Frontal cortex (tissue), 4 donors: ENCODE data around the gene PNPLA2. TPM values are rescaled to one million over a fixed set of nuclear protein-coding genes. Genes with fewer than 3 reads are reported as not detected.
A peak's percentile ranks its signal among the peaks of the same experiment; 100 is the strongest.

ENCODE experiments used
- DNase-seq, 2 donors: peaks; one replicate each; pipeline ENCODE4 v3.0.0; 2012; ENCODE audit warnings: low spot score in 2 of 2
- FAIRE-seq: peaks from 2 replicates; lab custom pipeline; 2012; peaks lifted over from hg19 to GRCh38; lab: Jason Lieb, UNC
- total RNA-seq: library from RNA; depleted of rRNA; stranded (reverse); fragments of >200 nt; gene quantifications from one replicate; pipeline ENCODE4 v1.2.3, GENCODE V29; 2014
- donor health status: control.
- donor health status: control.
- donor health status: control.

Gene PNPLA2
- total RNA-seq, 1 donor from 2014 or later = 5.3 TPM

DNA sequence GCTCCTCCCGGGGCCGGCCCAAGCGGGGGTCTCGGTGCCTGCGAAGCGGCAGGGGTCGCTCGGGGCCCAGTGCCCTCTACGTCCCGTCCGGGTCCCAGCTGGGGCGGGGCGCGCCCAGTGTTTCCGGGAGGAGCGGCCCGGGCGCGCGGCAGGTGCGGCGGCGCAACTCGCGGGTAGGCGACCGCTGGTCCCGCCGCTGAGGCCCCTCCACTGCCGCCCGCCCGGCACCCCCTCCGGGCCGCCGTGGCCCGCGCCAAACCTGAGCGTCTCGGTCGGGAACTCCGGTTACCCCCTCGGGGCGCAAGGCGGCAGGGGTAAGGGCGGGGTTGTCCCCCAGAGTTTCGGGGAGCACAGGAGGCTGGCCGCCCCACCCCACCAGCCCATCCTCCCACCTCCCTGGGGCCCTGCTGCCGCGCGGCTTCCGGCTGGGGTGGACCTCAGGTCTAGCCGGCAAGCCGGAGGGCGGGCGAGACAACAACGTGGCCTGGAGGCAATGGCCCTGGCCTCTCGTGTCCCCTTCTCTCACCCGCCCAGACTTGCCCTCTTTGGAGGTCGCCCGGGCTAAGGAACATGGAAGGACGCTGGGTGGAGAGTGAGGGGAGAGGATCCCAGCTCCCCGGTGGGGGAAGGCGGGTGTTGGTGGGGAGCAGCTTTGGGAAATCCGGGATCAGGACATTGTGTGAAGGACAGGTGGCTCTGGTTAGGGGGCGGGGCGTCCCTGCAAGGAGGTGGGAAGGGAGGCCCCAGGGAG is 8.6 kb downstream of the PNPLA2 start:
- no peak for DNase-seq

DNA sequence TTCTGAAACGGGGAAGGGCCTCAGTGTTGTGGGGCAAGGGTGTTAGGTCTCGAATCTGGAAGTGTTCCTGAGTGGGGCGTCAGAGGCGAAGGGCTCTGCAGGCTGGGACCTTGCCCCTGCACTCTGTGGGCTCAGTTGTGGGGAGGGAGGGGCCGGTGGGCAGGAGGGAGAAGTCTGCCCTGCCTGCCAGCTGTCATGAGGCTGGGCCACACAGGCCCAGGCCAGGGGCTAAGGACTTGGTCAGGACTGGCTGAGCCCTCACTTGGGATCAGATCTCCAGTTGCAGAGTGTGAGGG is 9.1 kb downstream of the PNPLA2 start, which contains the start of gene CRACR2B:
Gene CRACR2B (plus strand): TSS at position 23 of the 296 bp plus-strand sequence. CDS start 689 bp downstream, outside the sequence.
- FAIRE-seq = no peak
- DNase-seq = no peak

More for the DNA sequence above, 8.6 kb downstream of the PNPLA2 start:
- no peak for FAIRE-seq

DNA sequence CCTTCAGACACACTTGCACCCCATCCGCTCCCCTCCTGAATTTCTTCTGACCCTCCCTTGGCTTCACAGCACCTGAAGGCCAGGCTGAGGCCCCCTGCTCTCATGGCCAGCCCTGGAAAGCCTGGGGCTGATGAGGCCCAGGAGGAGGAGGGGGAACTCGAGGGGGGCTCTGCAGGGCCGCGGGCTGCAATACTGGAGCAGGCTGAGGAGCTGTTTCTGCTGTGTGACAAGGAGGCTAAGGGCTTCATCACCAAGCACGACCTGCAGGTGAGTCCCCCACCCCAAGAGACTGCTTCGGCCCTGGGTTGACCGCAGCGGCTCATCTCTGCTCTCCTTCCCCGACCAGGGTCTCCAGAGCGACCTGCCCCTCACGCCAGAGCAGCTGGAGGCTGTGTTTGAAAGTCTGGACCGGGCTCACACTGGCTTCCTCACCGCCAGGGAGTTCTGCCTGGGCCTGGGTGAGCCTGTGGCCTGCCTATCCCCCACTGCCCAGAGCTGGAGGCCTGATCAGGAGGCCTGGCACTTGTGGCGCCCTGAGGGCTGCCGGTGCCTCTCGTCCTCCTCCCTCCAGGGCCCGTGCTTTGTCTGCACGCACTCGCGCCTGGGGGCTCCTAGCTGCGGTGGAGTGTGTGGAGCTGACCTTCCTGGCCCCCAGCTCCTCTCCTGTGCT is 9.9 kb downstream of the PNPLA2 start:
- no peak for DNase-seq

DNA sequence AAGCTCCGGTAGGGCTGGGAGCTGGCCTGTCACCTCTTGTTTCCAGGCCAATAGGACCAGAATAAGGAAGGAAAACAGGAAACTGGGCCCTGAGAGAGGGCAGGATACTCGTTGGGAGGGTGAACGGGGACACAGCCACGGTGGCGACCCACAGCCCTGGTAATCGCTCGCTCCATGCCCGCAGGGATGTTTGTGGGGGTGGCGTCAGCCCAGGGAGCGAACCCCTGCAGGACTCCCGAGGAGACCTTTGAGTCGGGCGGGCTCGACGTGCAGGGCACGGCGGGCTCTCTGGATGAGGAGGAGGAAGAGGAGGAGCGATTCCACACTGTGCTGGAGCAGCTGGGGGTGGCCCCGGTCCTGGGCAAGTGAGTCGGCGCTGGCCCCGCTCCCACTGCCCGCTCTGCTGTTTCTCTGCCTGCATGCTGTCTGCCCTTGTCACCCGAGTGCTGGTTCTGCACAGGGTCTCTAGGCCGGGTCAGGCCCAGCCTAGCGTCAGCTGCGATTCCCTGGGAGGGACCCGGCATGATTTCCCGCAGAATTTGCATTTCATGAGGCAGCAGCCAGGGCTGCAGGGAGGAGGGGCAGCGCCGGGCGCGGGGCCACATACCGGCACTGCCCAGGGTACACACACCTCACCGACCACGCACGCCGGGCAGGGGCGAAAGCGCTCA is 10.6 kb downstream of the PNPLA2 start:
- DNase-seq (no peak), FAIRE-seq (no peak)

More for the DNA sequence above, 9.9 kb downstream of the PNPLA2 start:
- no peak for FAIRE-seq

DNA sequence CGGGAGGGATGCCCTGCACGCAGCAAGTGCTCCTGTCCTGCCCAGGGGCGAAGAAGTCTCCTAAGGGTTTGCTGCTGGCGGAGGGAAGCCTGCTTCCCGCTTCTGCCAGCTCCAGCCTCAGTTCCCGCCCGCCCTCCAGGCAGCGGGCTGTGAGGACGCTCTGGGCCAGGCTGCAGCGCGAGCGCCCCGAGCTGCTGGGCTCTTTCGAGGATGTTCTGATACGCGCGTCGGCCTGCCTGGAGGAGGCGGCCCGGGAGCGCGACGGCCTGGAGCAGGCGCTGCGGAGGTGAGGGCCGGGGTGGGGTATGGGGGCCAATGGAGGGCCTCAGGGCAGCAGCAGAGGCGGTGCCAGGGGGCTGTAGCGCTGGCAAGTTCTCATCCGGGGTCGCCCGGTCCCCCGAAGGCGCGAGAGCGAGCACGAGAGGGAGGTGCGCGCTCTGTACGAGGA is 11.2 kb downstream of the PNPLA2 start:
- FAIRE-seq (no peak), DNase-seq (no peak)

DNA sequence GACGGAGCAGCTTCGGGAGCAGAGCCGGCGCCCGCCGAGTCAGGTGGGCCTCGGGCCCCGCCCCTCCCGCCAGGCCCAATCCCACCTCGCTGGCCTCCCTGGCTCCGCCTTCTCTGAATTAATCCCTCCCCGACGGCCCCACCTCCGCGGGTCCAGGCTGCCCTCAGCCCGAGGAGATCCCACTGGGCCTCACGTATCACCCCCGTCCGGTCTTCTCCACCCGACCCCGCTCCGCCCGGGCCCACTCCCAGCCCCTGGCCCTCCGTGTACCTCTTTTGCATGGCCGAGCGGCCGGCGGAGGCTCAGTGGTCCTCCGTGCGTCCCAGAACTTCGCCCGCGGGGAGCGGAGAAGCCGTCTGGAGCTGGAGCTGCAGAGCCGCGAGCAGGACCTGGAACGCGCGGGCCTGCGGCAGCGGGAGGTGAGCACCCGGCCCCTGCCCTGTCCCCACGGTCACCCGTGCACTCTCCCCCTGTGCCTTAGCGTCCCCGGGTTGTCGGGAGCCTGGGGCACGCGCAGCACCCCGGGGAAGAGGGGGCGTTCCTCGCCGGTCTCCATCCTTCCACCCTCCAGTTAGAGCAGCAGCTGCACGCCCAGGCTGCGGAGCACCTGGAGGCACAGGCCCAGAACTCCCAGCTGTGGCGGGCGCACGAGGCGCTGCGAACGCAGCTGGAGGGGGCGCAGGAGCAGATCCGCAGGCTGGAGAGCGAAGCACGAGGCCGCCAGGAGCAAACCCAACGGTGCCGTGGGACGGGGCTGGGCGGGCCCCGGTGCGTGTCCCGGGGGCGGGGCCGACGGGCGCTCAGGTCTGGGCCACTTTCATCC is 11.8 kb downstream of the PNPLA2 start:
- DNase-seq (peak in 1 of 2 donors; percentile 58), FAIRE-seq (no peak)

DNA sequence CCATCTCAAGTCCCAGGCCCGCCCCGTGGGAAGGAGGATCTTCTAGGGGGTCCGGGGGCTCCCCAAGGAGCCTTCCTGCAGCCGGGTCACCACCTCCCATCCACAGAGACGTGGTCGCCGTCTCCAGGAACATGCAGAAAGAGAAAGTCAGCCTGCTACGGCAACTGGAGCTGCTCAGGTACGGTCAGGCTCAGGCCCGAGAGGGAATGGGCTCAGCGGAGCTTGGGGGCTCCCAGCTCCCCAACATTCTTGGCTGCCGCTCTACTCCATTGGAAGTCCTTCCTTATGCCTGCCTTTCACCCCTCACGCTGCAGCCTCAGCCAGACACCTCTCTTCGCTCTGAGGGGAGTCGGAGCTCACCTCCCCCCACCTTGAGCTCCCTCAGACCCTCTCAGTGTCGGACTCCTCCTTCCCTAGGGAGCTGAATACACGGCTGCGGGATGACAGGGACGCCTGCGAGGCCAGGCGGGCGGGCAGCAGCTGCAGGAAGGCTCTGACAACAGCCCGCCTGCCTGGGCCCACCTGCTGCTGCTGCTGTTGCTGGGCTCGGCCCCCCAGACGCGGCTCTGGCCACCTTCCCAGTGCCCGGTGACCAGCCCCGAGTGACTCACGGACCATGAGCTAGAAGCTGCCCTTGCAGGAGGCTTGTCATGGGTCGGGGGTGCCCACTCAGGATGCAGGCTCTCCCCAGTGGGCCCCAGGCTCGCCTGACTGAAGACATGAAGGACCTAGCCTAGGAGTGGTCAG is 12.6 kb downstream of the PNPLA2 start:
- DNase-seq = no peak
- FAIRE-seq = no peak

GRCh38 chr11:831961-832528 is 13.3 kb downstream of the PNPLA2 start:
- no peak for FAIRE-seq
- DNase-seq = no peak

DNA sequence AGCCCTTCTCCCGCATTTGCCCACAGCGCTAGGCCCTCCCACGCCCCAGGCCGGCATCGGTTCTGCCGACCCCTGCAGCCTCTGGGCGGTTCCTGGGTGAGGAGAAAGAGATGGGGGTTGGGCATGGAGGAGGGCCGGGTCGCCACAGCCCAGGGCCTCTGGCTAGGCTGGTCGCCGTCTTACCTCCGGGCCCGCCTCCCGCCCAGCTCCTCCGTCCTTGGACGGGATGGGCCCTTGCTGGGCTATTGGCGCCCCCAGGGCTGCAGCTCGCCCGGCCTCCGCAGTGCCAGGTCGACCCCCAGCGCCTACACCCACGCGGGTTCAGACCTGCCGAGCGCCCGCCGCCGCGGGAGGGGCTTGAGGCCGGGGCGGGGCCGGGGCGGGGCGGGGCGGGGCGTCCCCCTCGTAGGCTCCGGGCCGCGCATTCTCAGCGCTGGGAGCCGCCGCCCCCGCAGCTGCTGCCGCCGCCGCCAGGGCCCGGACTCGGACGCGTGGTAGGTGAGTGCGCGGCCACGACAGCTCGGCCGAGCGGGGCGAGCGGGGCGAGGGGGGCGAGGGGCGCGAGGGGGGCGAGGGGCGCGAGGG is 13.9 kb downstream of the PNPLA2 start, which contains the start of gene CD151:
Gene CD151 (plus strand): TSS at position 424 of the 585 bp plus-strand sequence. CDS start 3,118 bp downstream, outside the sequence.
- DNase-seq (peak in 1 of 2 donors; percentile 66), FAIRE-seq (no peak)

DNA sequence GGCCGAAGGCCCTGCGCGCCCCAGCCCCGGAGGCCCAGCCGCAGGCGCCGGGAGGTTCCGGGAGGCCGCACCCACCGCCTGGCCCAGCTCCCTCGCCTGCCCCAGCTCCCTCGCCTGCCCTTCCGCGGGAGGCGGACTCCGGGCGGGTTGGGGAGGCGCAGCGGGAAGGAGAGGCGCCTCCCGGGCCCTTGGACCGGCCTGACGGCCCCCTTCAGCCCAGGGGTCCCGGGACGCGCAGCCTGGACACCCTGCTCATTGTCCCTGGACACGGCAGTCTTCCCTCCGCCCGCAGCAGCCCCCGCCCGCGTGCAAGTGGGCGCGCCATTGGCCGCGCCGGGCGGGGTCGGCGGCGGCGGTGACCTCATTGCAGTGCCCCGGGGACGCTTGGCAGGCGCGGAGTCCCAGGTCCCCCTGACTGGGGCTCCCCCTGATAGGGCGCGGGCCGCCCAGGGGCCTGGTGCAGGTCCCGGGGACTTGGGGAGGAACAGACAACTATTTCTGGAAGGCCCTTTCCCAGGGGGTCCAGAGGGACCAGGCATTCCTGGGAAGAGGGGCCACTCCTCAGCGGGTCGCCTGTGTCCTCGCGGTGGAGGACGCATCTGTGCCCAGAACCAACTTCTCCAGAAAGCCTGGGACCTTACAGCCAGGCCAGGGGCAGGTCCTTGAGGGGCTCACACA is 14.5 kb downstream of the PNPLA2 start:
- DNase-seq (no peak), FAIRE-seq (no peak)

- FAIRE-seq (no peak), DNase-seq (no peak)
These were observed 15.2 kb downstream of the PNPLA2 start for GRCh38 chr11:833849-834311.

DNA sequence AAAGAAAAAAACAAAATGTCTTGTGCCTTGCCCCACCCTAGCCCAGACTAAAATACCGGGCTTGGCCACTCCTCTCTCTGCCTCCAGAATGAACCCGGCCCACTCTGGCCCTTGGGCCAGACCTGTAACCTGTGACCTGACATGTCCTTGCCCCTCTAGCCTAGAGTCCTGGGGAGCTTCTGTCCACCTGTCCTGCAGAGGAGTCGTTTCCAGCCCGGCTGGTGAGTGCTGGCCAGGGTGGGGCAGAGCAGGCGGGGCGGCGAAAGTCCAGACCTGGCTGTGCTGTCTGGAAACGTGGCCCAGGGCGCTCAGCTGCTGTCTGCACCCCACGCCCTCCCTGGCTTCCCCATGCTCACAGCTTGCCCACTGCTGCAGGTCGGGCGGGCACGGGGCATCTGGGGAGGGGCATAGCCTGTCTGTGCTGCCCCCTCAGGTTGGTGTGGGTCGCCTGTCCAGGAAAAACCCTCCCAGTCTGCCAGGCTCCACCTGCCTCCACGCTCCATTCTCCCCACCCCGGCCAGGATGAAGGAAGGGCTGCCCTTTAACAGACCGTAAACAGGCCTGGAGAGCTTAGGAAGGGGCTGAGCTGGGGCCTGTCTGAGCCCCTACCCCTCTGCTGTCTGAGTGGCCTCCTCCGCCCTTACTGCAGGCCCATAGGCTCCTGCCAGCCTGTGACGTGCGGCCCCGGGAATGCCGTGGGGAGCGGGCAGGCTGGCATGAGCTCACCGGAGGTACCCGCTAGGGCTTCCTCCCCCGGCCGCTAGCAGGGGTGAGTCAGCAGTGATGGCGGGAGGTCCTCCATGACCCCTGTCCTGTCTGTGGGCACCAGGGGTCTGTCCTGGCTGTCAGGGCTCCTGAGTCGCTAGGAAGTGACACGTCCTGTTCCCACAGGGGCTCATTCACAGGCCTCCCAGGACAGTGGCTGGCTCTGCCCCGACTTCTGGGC is 15.9 kb downstream of the PNPLA2 start:
- DNase-seq (peak in 1 of 2 donors; percentile 73), FAIRE-seq (no peak)

GRCh38 chr11:836274-836673 is 17.6 kb downstream of the PNPLA2 start:
- no peak for DNase-seq
- no peak for FAIRE-seq

GRCh38 chr11:836700-837099 is 18.0 kb downstream of the PNPLA2 start:
- FAIRE-seq (no peak), DNase-seq (no peak)

GRCh38 chr11:837189-837989 is 18.7 kb downstream of the PNPLA2 start:
- FAIRE-seq (no peak), DNase-seq (no peak)

- DNase-seq (no peak), FAIRE-seq (no peak)
These were observed 19.2 kb downstream of the PNPLA2 start for GRCh38 chr11:837990-838307.
